HG03135 (cell line): ENCODE measurements around the gene SNAP29.
A peak's percentile ranks its signal among the peaks of the same experiment; 100 is the strongest.
"Not testable (repeated sequence)": the region's sequence is repeated elsewhere in the genome, so short reads cannot be mapped to it uniquely, and the experiment has no call there.

ENCODE experiments used
- ATAC-seq: cut with Tn5 transposase; IDR thresholded peaks from one replicate; pipeline ENCODE4 v1.9.1; 2021; ENCODE audit warnings: mild to moderate bottlenecking, moderate library complexity; ENCODE audit not compliant: unreplicated experiment

Gene SNAP29

DNA sequence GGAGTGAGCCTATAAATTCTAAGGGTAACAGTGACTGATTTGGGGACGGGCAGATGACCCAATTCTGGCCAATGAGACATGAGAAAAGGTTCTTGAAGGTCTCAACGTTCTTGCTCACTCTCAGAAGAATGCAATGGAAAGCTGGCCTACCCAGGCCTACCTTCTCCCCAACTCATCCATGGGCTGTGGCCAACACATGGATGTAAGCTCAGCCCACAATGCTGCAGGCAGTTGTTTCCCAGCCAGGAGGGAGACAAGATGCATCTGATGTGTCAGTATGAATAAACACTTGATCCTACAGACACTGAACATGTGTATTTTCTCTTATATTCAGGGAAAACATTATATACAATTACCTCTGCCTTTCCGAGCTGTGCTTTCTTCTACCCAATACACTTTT, 24.6 kb upstream of the SNAP29 start:
- no peak for ATAC-seq

DNA sequence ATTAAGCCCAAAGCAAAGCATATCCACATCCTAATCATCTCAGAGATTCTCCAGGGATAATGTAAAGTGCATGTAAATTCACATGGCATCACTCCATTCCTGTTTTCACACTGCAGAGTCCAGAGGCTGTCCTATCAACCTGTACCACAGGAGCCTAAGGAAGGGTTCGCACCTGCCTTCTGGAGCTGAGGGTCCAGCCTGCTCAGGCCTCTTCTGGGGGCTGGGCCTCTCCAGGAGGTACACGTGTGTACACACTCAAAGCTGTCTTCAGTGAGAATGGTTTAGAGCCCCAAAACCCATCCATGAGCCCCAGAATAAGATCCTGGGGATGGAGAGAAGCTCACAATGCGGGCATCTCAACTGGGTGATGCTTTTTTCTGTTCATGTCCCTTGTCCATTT, 24.1 kb upstream of the SNAP29 start:
- no peak for ATAC-seq

DNA sequence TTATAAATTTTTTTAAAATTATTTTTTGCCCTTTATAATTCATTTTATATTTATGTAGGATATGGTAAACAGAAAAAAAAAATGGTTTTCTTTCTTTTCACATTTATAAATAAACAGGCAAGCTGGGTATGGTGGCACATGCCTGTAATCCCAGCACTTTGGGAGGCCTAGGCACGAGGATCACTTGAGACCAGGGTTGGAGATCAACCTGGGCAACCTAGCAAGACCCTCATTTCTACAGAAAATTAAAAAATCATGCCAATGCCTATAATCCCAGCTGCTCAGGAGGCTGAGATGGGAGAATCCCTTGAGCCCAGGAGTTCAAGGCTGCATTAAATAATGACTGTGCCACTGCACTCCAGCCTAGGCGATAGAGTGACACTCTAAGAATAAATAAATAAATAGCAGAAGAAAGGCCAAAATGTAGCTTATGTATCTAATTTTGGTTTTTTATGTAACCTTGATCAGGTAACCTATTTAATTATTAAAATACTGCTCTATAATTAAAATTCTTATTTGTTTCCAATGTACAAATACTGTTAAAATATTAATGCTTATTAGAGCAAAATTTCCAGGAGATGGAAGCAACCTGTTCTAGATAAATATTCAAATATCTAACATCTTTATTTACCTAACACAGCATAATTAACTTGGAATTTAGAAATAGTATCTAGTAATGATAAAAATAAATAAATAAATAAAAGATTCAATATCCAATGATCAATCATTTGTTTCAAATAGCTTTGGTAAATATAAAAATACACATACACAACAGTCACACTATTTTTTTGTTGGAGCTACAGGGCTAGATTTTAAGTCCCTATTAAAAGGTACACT, 21.6 kb upstream of the SNAP29 start:
- no peak for ATAC-seq

DNA sequence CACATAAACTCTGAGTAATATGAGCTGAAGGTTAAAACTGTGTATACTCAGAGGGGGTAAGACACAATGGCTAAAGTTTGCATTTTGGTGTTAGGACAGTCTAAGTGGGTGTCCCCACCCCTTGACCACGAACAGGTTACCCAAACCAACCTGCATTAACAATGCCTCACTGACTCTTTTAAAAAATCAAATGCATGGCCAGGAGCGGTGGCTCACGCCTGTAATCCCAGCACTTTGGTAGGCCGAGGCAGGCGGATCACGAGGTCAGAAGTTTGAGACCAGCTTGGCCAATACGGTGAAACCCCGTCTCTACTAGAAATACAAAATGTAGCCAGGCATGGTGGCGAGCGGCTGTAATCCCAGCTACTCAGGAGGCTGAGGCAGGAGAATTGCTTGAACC, 19.5 kb upstream of the SNAP29 start:
- not testable (repeated sequence) for ATAC-seq

DNA sequence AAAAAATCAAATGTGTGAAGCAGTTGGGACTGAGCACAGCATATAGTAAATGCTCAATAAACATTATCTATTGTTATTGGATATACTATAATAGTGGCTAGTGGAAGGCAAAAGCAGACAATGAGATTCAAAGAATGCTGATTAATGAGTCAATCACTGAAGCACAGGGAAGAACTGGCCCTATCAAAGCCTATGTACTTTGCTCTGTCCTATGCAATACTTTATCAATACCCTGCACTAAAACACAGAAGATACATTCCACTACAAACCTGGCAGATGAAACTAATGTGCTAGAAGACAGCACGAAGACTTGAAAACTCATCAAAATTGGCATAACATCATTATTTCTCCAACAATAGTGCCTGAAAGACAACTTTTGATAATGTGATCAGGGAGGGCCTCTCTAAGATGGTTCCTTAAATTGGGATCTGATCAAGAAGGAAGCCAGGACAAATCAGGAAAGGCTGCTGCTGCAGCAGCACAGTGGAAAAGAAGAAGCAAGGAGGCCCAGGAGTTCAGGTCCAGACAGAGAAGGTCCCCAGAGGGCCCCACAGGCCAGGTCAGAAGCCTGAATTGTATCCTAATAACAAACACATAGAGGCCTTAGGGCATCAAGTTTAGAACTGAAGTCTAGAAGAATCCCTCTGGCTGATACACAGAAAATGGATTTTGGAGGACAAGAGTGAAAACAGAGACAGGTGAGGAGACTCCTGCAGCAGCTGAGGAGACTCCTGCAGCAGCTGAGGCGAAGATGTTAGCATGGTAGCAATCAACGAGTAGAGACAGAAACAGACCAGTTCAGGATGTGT, 18.8 kb upstream of the SNAP29 start:
- ATAC-seq, result no peak

DNA sequence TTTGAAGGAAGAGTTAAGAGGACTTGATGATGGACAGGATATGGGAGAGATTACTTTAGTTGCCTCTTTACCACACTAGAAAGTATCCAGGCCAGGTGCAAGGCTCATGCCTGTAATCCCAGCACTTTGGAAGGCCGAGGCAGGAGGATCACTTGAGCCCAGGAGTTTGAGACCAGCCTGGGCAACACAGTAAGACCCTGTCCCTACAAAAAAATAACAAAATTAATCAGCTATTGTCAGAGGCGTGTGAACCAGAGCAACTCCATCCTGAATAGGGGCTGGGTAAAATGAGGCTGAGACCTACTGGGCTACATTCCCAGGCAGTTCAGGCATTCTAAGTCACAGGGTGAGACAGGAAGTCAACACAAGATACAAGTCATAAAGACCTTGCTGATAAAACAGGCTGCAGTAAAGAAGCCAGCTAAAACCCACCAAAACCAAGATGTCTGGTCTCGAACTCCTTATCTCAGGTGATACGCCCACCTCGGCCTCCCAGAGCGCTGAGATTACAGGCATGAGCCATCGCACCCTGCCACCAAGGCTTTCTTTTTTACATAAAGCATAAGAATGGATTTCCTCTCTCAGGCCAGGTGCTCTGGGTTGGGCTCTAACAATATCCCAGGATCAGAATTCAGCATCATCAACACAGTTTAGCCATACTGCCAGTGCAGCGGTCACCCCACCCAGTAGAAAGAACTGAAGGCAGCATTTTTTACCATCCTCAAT, 18.0 kb upstream of the SNAP29 start:
- ATAC-seq, result no peak

DNA sequence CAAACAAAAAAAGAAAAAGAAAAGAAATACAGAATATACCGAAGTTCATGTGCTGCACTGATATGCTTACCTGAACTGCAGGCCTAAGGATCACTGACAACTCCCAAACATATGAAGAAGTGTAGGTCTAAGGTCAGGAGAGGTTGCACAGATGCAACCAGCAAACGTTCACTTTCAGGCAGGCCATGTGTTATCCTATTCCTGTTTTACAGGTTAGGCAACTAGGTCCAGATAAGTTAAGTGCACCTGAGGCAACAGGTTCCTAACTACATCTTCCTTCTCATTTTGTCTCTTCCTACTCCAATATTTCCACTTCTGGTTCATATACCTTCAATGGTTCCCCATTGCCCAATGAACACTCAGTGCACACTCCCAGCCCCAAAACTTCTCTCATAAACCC, 15.3 kb upstream of the SNAP29 start:
- ATAC-seq, result no peak

DNA sequence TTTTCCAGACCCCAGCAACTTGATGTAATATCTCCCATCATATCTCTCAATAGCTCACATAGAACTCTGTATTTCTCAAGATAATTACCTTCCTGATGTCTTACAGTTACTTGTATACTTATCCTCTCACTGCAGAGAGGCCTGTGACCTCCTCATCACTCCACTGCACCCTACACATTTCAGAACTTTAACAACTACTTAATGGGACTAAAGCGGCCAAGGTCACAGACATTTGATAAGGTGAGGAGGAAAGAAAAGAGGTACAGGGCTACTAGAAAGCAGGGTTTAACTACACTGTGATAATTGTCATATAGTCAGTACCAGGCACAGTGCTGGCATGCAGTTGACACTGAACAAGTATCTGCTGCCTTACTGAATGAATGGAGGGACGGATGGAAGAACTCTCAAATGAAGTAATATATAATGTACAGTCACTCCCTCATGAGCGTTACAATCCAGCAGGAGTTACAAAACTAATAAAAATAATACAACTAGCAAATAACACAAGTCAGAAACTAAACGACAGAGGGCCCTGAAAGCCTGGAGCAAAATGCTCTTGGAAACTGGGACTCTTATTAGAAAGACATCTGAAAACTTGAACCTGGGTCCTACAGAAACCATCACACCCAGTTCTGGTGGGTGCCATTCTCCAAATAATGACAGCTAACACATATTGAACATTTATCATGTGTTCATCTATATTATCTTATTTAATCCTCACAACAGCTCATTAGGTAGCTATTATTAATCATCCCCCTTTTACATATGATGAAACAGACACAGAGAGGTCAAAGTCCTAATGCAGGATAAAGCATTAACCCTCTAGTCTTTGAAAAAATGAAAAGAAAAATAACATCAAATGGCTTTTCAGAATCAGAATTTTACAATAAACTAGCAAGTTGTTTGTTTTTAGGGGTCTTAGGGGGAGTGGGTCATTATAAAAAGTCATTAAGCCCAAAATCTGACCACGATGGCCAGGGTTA, 14.5 kb upstream of the SNAP29 start:
- ATAC-seq, result no peak

DNA sequence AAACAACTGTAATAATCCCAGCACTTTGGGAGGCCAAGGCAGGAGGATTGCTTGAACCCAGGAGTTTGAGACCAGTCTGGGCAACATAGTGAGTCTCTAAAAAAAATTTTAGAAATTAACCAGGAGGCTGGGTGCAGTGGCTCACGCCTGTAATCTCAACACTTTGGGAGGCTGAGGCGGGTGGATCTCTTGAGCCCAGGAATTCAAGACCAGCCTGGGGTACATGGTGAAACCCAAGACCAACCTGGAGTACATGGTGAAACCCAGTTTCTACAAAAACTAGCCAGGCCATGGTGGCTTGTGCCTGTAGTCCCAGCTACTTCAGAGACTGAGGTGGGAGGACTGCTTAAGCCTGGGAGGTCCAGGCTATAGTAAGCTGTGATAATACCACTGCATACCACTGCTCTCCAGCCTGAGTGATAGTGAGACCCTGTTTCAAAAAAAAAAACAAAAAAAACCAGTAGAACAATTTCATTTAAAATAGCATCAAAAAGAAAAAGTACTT, 11.4 kb upstream of the SNAP29 start:
- ATAC-seq, result no peak

DNA sequence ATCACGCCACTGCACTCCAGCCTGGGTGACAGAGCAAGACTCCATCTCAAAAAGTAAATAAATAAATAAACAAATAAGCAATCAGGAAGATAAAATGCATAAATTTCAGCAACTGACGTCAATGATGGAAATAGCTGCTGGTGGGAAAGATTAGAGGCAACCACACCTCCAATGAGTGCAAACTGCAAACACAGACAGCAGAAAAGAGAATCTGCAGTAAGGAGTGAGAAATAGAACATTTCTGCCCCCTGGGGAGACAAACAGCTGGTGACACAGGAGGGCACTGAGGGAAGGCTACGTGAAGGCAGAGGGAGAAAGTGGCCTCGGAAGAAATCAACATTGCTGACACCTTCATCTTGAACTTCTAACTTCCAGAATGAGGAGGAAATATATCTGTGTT, 6.7 kb upstream of the SNAP29 start:
- ATAC-seq, result no peak

DNA sequence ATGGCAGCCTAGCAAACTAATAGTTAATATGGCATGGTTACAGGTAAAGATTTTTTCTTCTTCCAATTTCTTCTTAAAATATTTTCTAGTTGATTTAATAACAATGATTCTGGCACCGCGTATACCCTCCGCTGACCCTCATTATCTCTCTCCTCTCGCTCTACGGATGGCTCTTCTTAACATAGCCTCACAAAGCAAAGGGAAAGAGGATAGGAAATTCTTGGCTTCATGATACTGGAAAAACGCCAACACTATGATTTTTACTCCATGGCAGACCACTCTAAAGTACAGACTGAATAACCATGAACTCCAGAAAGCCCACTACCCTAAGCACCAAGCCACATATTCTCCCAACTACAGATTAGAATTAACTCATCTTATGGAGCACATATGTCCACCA, 6.3 kb upstream of the SNAP29 start:
- ATAC-seq, result no peak

DNA sequence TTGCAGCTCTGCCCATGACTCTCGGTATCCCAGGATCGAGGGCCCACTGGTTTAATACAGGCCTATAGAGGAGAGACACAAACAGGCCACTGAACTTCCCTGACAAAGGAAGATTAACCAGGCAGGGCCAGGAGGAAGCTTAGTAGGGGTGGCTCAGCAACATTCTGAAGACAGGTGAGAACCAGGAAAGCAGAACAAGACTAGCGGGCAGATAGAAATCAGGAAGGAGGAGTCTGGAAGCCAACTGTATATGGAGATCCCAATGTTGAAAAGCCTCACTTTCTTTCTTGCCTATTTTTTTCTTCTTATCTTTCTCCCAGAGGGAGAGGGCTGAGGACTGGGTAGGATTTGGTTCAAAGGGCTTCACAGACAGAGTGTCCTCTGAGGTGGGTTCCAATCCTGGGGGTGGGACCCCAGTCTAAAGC, 5.6 kb upstream of the SNAP29 start:
- no peak for ATAC-seq

DNA sequence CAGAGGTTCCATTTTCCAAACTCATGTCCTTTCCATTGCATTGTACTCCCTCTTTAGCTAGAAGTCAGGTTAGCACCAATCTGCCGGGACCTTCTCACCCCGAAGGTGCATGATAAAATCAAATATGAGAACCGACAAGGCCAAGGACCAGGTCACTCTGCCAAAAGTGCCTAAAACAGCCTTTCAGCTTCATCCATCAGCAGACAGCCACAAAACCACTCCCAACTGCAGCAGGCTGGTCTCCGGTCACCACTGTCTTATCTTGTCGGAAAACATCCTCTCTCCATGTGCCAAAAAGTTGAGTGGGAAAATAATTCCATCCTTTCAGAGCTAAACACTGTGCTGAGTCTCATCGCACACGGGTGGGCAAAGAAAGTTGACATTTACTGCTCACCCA, 1.6 kb upstream of the SNAP29 start:
- no peak for ATAC-seq

DNA sequence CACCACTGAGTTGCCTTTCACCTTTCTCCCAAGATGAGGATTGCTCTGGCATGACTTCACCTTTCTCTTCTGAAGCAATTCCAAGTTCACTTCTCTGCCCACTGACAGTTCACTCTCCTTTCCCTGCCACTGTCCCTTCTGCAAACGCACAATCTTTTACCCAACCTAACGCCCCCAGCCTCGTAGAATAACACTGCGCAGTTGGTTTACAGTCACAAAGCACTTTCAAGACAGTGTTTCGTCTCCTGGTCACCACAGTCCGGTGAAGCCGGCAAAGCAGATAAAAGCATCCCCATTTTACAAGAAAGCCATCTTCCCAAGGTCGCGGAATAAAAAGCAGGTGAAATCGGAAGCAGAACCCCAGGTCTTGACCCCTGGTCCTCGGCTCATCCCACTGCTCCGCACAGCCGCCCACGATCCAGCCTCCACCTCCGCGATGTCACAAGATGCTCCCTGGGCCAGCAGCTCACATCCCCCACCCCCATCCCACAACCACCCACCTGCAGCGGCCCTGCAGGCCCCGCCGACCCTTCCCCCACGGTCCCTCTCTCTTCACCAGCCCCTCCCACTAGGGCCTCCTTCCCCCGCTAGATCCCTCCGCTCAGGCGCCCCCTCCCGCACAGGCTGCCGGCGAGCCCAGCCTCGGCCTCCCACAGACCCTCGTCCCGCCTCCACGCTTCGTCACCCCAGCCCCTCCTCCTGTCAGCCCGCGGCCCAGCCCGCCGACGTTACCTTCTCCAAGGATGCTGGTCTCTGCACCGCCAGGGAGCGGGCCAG, 781 bp upstream of the SNAP29 start:
- ATAC-seq, result peak; percentile 37

DNA sequence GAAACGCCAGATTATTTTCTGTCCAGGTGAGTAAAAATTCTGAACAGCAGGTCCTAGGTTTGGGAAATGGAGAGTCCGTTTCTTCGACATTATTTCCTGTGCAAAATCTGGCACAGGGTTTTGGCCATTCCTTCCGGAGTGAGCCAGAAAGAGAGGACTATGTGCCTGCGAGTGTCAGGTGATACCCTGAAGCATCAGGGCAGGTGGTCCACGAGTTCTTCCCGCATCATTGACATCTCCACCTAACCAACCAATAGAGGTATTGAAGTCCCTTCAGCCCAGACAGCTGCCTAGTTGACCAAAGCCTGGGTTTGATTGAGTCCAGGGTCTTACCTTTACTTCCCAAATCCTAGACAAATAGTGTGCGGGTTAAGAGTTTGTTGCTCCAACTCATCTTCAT, 808 bp downstream of the SNAP29 start:
- ATAC-seq, result no peak

DNA sequence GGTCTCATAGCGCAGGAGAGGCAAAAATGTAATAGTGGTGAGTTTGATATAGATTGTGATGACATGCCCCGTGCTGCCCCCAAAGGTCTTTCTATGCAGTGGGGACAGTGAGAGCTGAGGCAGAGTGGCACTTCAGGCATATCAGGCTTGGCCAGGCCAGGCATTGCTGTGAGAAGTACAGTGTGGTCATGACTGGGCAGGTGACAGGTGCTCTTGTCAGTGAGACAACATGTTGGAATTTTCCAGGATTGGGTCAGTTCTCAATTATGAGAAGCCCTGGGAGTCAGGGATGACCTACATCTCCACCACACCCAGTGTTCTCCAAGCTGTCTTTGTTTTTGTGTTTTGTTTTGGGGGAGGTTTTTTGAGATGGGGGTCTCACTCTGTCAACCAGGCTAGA, 3.7 kb downstream of the SNAP29 start:
- ATAC-seq, result no peak

DNA sequence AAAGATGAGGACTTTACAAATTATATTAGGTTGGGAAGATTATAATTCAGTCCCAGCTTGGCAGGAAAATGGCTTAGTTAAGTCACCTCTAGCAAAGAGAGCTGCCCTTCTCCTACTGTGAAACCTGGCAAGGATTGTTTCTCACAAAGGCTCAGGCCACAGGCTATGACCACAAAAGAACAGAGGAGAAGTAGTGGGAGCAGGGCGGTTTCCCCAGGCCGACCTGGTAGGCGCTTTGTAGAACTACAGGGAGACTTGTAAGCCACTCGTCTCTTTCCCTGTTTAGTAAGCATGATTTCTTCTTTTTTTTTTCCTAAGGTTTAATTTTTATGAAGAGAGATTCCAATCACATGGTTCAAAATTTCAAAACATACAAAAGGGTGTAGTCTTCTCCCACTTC, 4.6 kb downstream of the SNAP29 start:
- no peak for ATAC-seq

DNA sequence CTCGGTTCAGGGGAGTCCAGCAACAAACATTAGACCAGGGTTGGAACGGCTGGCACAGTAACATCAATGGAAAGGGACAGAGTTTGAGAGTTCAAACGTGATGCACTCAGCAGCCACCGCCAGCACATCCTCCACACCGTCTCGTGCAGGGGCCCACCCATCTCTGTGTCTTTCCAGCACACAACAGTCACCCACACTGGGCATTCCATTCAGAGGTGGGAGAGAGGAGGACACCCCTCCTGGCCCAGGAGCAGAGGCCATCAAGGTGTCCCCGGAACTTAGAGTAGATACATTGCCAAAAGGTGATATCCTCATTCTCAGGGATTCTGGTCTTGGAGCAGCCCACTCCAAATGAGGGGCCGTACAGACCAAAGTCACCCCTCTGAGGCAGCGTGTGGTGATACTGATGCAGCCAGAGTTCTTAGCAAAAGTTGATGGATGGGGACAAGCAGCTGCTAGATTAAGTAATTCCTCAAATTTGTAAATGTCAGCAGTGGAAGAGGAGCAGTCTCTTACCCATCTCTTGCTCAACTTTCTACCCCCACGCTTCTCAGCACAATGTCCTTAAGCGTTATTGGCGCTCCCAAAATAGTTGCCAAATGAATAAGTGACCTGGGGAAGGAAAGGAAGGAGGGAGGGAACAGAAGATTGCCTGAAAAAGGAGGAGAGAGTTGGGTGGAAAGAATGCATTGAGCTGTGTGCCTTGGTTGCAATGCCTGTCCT, 5.5 kb downstream of the SNAP29 start:
- ATAC-seq, result no peak

DNA sequence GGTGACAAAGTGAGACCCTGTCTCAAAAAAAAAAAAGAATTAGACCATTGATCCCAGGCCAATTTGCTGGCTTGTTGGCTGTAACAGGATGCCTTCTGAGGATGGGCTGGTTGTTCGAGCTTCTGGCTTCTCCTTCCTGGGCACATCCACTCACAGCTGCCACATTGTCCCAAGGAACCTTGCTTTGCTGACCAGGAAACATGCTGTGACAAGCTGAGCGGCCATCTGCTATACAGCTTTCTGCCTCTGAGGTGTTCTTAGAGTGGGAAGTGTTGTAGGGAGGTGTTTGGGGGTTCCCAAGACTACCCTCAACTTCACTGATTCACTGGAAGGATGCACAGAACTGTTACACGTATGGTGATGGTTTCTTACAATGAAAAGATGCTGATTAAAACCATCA, 6.5 kb downstream of the SNAP29 start:
- no peak for ATAC-seq
